T-helper 1 cell treated with Interleukin-12 subunit alpha and Interleukin-12 subunit beta and Interleukin-4 antibody, amounts not matched to agents 30 ng/mL and 1 ng/mL, for 36 hours (primary cell): ENCODE results near the gene TARDBP. TPM values are rescaled to one million over a fixed set of nuclear protein-coding genes. Genes with fewer than 3 reads are reported as not detected.

Source experiments
- total RNA-seq: library from RNA; stranded (reverse); gene quantifications from 2 replicates; pipeline ENCODE4 v1.2.3, GENCODE V29; 2022

TARDBP gene
- total RNA-seq, 1 donor from 2014 or later = 159 TPM

Other genes with a start within 250 kb of the TARDBP start
- 9.5 and 10.6 TPM in 2 replicates for gene CASZ1, start 216.0 kb upstream of the TARDBP start, total RNA-seq
- 0.12 TPM in 1 of 2 replicates, not detected in the other for gene MASP2, start 34.6 kb downstream of the TARDBP start, total RNA-seq
- gene SRM, start 47.4 kb downstream of the TARDBP start, total RNA-seq = 124 and 129 TPM in 2 replicates
- gene EXOSC10, start 87.2 kb downstream of the TARDBP start, total RNA-seq = 77.4 and 86.2 TPM in 2 replicates
- gene ANGPTL7, start 176.7 kb downstream of the TARDBP start, total RNA-seq = not detected in 2 replicates
- 52.8 and 53.2 TPM in 2 replicates for gene MTOR, start 249.9 kb downstream of the TARDBP start, total RNA-seq